ENCODE data around the gene SERPINA1.

- TF ChIP-seq CTCF (IDR thresholded peaks at IDR 0.05) (no peak), POLR2A (IDR thresholded peaks at IDR 0.05) (no peak)
Measured at GRCh38 chr14:94408546-94409095, 20.2 kb upstream of the SERPINA1 start.

All from Peyer's patch (tissue), 4 donors.